GM12878 (cell line): ENCODE measurements around the gene FOXP3. TPM values are rescaled to one million over a fixed set of nuclear protein-coding genes. Genes with fewer than 3 reads are reported as not detected.
A peak's percentile ranks its signal among the peaks of the same experiment; 100 is the strongest.

Experiments used
- ATAC-seq: fragments of 200-7000 bp; cut with Tn5 transposase; 3 replicates; pipeline ENCODE4 v1.9.1; 2020; ENCODE audit warnings: mild to moderate bottlenecking, moderate library complexity
- BruUV-seq: library from RNA; stranded (reverse); fragments of 400-500 nt; replicated peaks from 2 replicates; lab custom pipeline; 2021; lab: Mats Ljungman, UMichigan
- CTCF ChIA-PET: fragments of 300-600 bp; sonication (Branson Sonifier 250); formaldehyde crosslinking; extraction: SDS; loops from one replicate; lab custom pipeline; 2021; ENCODE audit warnings: inconsistent platforms; lab: Yijun Ruan, JAX
- POLR2A ChIA-PET: fragments of 350-600 bp; formaldehyde crosslinking; extraction: SDS; loops from one replicate; lab custom pipeline; 2021; ENCODE audit warnings: inconsistent platforms; lab: Charles Lee
- RAD21 ChIA-PET: fragments of 300-600 bp; sonication (Branson Sonifier 250); formaldehyde crosslinking; loops from one replicate; lab custom pipeline; 2023; ENCODE audit warnings: antibody characterized with exemption; ENCODE audit not compliant: unreplicated experiment; lab: Charles Lee
- SMC1A ChIA-PET: fragments of 300-600 bp; sonication (Branson Sonifier 250); formaldehyde crosslinking; loops from one replicate; lab custom pipeline; 2023; ENCODE audit not compliant: unreplicated experiment, uncharacterized antibody; lab: Charles Lee
- DNase-seq: peaks from one replicate; pipeline ENCODE4 v3.0.0-alpha.2; 2011; ENCODE audit warnings: low read depth, low spot score
- FAIRE-seq: peaks from 3 replicates; lab custom pipeline; 2011; peaks lifted over from hg19 to GRCh38; lab: Jason Lieb, UNC
- H2AFZ ChIP-seq: 2 replicates; pipeline ENCODE4 v1.6.0; 2011; ENCODE audit warnings: low read depth, low read length, control low read depth; ENCODE audit not compliant: control insufficient read depth
- H3K27ac ChIP-seq: 2 replicates; pipeline ENCODE4 v1.5.1; 2011; ENCODE audit warnings: control low read depth; ENCODE audit not compliant: control insufficient read depth, insufficient read depth
- H3K27me3 ChIP-seq, 2 experiments: replicated peaks in 1 of 2; 2 replicates each; pipeline versions ENCODE4 v1.6.0 to v1.6.1; 2011; ENCODE audit warnings: low read length in 1 of 2; ENCODE audit not compliant: control insufficient read depth in 2 of 2, insufficient read depth in 2 of 2
- H3K36me3 ChIP-seq, 2 experiments: 2 replicates each; pipeline ENCODE4 v1.5.1; 2011; ENCODE audit warnings: low read length in 1 of 2; ENCODE audit not compliant: control insufficient read depth in 2 of 2, insufficient read depth in 2 of 2
- H3K4me1 ChIP-seq: 2 replicates; pipeline ENCODE4 v1.6.1; 2011; ENCODE audit warnings: mild to moderate bottlenecking, low read length, moderate library complexity, mixed read lengths; ENCODE audit not compliant: control insufficient read depth, insufficient read depth
- H3K4me2 ChIP-seq: 2 replicates; pipeline ENCODE4 v1.6.0; 2011; ENCODE audit warnings: control low read depth; ENCODE audit not compliant: control insufficient read depth, insufficient read depth
- H3K4me3 ChIP-seq: fragments of 200-600 bp; sonication (generic); 2 replicates; pipeline ENCODE4 v1.5.1; 2016
- H3K79me2 ChIP-seq: 2 replicates; pipeline ENCODE4 v1.6.0; 2011; ENCODE audit warnings: low read length; ENCODE audit not compliant: control insufficient read depth, insufficient read depth
- H3K9ac ChIP-seq: 2 replicates; pipeline ENCODE4 v1.8.0; 2011; ENCODE audit warnings: low read length, control low read depth, mixed read lengths; ENCODE audit not compliant: control insufficient read depth, insufficient read depth
- H3K9me3 ChIP-seq: replicated peaks from 3 replicates; pipeline ENCODE4 v1.5.1; 2011; ENCODE audit warnings: mild to moderate bottlenecking, low read length; ENCODE audit not compliant: control insufficient read depth, insufficient read depth
- H4K20me1 ChIP-seq: 2 replicates; pipeline ENCODE4 v1.6.0; 2011; ENCODE audit not compliant: control insufficient read depth, insufficient read depth
- RAD21 ChIP-seq: IDR thresholded peaks from 2 replicates; pipeline ENCODE4 v1.6.1; 2011; ENCODE audit warnings: mild to moderate bottlenecking, low read depth, low read length, moderate library complexity; ENCODE audit not compliant: insufficient read depth
- SMC3 ChIP-seq: IDR thresholded peaks from 2 replicates; pipeline ENCODE4 v1.6.1; 2011; ENCODE audit warnings: low read length, improper control_type of control experiment, borderline replicate concordance
- TAF1 ChIP-seq: IDR thresholded peaks from 2 replicates; pipeline ENCODE4 v1.6.1; 2011; ENCODE audit warnings: mild to moderate bottlenecking, low read depth, low read length, borderline replicate concordance
- WRNIP1 ChIP-seq: IDR thresholded peaks from 2 replicates; pipeline ENCODE4 v1.6.1; 2011; ENCODE audit warnings: low read depth, low read length, improper control_type of control experiment, borderline replicate concordance
- YY1 ChIP-seq: IDR thresholded peaks from 2 replicates; pipeline ENCODE4 v1.6.1; 2011; ENCODE audit warnings: low read depth, mild to moderate bottlenecking, low read length
- WGBS: methylation state at CpG from one replicate; pipeline ENCODE4 v1.1.6; 2016; ENCODE audit warnings: low lambda C conversion rate; ENCODE audit not compliant: insufficient replicate concordance, insufficient coverage; ENCODE audit errors: missing lambda C conversion rate; 5-methylcytosine and 5-hydroxymethylcytosine counted together
- in situ Hi-C: fragments of 300-500 bp; cut with MboI; formaldehyde crosslinking; loops from 9 replicates; pipeline ENCODE4 v1.14.3; 2018; ENCODE audit warnings: mixed read lengths
- intact Hi-C: fragments of 100-400 bp; cut with micrococcal nuclease; formaldehyde crosslinking; loops from one replicate; pipeline ENCODE4 v1.14.2; 2022; ENCODE audit not compliant: unreplicated experiment
- polyA plus RNA-seq, 11 experiments: library from polyadenylated mRNA; depleted of rRNA in 4 of 11; unstranded in 6 of 11; stranded (reverse) in 5 of 11; fragments of >200 nt; fragmentation: Nextera tagmentation in 4 of 11; fragmentation: Illumina TruSeq in 1 of 11; extraction: Ambion mirVana in 4 of 11; extraction: Trizol in 1 of 11; gene quantifications; 1 replicate in 1 of 11; 2 replicates in 10 of 11; pipeline versions ENCODE4 v1.2.1 to v1.2.3, GENCODE V29; 2011 to 2016; ENCODE audit warnings: inconsistent platforms in 2 of 11, missing spikeins in 2 of 11, low read depth in 1 of 11
- total RNA-seq, 4 experiments: library from RNA; depleted of rRNA in 3 of 4; stranded (reverse); fragments of >200 nt in 3 of 4; fragmentation: Illumina TruSeq in 1 of 4; extraction: Trizol in 1 of 4; gene quantifications; 2 replicates each; pipeline versions ENCODE4 v1.2.1 to v1.2.3, GENCODE V29; 2013 to 2021
- TF ChIP-seq, protein P1 (sequence below), 3 experiments: IDR thresholded peaks in 2 of 3; conservative IDR thresholded peaks in 1 of 3; 2 replicates each; pipeline ENCODE4 v1.5.1; 2011; ENCODE audit warnings: low read depth in 3 of 3, low read length in 3 of 3, mild to moderate bottlenecking in 3 of 3, control low read depth in 2 of 3, moderate library complexity in 2 of 3, inconsistent platforms in 1 of 3, mixed read lengths in 1 of 3; ENCODE audit not compliant: control insufficient read depth in 2 of 3, insufficient read depth in 1 of 3; ENCODE audit errors: extremely low read depth in 1 of 3

Gene FOXP3
- total and polyA plus RNA-seq, 10 of the 15 experiments (the other 5 are each of a cell fraction or from before 2014, with no cell fraction given): 0.02 to 0.21 (median 0.08) TPM; not detected in 3

DNA sequence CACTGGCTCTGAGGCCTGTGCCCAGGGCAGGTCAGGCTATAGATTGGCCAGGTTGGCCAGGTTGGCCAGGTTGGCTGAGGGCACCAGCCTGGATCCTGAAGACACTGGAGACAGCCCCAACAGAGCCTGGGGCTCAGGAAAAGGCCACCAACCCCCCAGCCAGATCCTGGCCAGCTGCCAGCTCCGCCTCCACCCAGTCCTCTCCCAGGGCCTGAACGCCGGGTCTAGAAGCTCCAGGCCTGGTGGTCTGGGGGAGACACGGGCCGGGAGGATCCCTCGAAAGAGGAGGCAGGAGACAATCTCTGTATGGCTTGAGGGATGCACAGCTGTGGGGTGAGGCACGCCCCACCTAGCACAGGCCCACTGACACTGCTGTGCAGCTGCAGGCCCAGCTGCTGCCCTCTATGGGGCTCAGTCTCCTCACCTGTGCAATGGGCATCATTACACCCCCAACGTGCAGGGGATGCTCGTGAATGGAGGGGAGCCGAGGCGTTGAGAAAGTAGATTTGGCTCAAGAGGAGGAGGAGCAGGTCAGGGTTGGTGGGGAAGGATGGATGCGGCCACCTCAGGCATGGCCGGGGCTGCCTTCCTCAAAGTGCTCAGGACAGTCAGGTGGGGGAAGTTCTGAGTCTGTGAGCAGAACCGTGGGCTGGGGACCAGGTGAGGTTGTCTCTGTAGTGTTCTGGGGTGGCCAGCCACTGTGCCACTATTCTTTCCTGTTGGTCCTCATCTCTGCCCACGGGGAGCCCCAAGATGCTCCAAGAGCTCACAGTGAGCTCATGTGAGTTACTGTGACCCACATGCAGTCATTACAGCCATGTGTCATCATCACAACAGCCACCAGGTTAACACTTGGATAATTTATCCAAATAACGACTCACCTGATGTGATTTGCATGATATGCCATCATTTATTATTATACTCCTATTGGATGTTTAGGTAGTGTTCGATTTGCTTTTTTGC lies 28.2 kb upstream of the FOXP3 start (continued):
- no peak for TF ChIP-seq WRNIP1

DNA sequence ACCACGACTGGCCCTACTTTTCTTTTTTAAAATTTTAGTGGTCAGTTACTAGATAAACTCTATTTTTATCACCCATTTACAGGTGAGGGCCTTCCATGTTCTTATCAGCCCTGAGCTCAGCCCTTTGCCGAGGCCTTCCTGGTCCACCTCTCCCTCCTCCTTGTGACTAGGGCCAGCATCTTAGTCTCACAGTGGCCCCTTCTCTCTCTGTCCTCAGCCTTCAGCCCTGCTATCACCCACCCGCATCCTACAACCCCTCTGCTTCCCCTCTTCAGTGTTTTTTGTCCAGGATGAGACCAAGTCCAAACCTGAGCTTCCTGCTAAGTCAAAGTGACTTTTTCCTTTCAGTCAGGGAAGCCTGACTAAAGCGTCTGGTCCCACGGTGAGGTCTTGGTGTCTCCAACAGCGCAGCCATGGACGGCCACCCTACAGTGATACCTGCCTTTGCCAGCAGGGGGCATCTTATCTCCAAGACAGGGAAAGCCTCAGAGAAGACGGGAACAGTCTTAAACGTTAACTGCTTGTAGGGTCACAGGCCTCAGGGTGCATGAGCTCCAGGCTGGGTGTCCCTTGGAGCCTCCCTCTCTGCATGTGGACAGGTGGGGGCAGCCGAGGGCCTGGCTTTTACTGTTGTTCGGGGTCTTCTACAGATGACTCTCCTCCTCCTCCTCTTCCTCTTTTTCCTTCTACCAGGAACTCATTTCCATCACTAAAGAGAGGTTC lies 27.3 kb upstream of the FOXP3 start:
- Histone ChIP-seq H4K20me1 (no peaks in the 10 kb centered on the region), H3K27me3 (no peaks in the 10 kb centered on the region), H3K9ac (no peak overlapping the region), H3K36me3 (no peaks in the 10 kb centered on the region), H3K9me3 (no peaks in the 10 kb centered on the region), H3K4me3 (no peak overlapping the region), H3K27ac (no peak overlapping the region), H3K79me2 (no peaks in the 10 kb centered on the region), H3K4me1 (no peaks in the 10 kb centered on the region), H3K4me2 (no peak overlapping the region), H2AFZ (no peak overlapping the region)
- no peak for DNase-seq
- ATAC-seq: peak; percentile 94
- FAIRE-seq: peak; percentile 57
- TF ChIP-seq, protein P1, sequence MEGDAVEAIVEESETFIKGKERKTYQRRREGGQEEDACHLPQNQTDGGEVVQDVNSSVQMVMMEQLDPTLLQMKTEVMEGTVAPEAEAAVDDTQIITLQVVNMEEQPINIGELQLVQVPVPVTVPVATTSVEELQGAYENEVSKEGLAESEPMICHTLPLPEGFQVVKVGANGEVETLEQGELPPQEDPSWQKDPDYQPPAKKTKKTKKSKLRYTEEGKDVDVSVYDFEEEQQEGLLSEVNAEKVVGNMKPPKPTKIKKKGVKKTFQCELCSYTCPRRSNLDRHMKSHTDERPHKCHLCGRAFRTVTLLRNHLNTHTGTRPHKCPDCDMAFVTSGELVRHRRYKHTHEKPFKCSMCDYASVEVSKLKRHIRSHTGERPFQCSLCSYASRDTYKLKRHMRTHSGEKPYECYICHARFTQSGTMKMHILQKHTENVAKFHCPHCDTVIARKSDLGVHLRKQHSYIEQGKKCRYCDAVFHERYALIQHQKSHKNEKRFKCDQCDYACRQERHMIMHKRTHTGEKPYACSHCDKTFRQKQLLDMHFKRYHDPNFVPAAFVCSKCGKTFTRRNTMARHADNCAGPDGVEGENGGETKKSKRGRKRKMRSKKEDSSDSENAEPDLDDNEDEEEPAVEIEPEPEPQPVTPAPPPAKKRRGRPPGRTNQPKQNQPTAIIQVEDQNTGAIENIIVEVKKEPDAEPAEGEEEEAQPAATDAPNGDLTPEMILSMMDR (IDR thresholded peaks at IDR 0.05 in 2 of 3, conservative IDR thresholded peaks at IDR 0.05 in 1 of 3; ENCODE audit: control insufficient read depth in 2 of 3, extremely low read depth in 1 of 3, insufficient read depth in 1 of 3, low read depth in 3 of 3, low read length in 3 of 3): peak; percentile 51 to 75 (median 70)
- peak; percentile 46; the same call in 1 of the 2 replicates for TF ChIP-seq SMC3
- TF ChIP-seq RAD21: peak; percentile 53
- peak; percentile 42; the same call in 1 of the 2 replicates for TF ChIP-seq YY1
- TF ChIP-seq TAF1: no peak
- ChIA-PET POLR2A (no interaction called here), RAD21 (interaction anchor here (0.6 to 1.6 kb wide), 2 partner anchors 226 to 547 kb away, joined by 3 to 5 read pairs; no protein-coding TSS in a partner anchor), CTCF (interaction anchor here (0.6 to 1.3 kb wide), 7 partner anchors 10 to 1693 kb away, joined by 3 to 5 read pairs (median 4); no protein-coding TSS in a partner anchor), SMC1A (interaction anchor here (0.6 to 0.8 kb wide), 2 partner anchors 299 to 429 kb away, joined by 3 read pairs; no protein-coding TSS in a partner anchor)
- WGBS: 22% methylated on average over 11 of the region's 11 CpGs
- BruUV-seq: no TSS peak
- intact Hi-C loops: loop anchor here (1.0 to 2.0 kb wide), 2 partner anchors 463 to 547 kb away; no protein-coding TSS in a partner anchor
- in situ Hi-C loops: no loop called here
